ENCODE measurements around the gene DIAPH1.

DNA sequence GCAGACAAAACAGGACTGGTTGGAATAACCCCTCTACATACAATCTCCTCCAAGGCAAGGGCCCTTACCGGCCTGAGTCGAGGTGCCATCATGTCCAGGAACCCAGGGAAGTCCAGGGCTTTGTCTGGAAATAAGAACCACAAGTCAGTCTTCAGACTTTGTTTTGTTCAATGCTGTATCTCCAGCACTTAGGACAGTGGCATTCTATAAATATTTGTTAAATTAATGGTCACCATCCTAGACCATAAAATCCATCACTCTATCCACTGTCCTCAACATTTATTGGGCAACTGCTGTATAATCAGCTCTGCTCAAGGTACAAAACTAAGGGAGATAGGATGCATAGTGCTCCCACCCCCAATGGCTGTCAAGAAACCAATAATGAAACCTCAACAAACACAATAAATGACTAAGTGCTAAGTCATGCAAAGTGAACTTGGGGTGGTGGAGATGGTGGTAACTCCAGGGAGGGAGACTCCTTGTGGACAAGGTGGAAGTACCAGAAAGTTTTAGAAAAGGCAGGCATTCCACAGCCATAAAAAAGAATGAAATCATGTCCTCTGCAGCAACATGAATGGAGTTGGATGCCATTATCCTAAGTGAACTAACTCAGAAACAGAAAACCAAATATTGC lies 23.0 kb upstream of the DIAPH1 start:
- TF ChIP-seq POLR2AphosphoS5 (IDR thresholded peaks at IDR 0.05) (no peak), EP300 (IDR thresholded peaks at IDR 0.05) (no peak), POLR2A (IDR thresholded peaks at IDR 0.05) (no peak)
- TF ChIP-seq, protein P1, sequence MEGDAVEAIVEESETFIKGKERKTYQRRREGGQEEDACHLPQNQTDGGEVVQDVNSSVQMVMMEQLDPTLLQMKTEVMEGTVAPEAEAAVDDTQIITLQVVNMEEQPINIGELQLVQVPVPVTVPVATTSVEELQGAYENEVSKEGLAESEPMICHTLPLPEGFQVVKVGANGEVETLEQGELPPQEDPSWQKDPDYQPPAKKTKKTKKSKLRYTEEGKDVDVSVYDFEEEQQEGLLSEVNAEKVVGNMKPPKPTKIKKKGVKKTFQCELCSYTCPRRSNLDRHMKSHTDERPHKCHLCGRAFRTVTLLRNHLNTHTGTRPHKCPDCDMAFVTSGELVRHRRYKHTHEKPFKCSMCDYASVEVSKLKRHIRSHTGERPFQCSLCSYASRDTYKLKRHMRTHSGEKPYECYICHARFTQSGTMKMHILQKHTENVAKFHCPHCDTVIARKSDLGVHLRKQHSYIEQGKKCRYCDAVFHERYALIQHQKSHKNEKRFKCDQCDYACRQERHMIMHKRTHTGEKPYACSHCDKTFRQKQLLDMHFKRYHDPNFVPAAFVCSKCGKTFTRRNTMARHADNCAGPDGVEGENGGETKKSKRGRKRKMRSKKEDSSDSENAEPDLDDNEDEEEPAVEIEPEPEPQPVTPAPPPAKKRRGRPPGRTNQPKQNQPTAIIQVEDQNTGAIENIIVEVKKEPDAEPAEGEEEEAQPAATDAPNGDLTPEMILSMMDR (IDR thresholded peaks at IDR 0.05) = peak in 1 of 7 experiments; percentile 4
